D721Med (cell line): ENCODE measurements around the gene PFN1.

Experiments used
- DNase-seq: peaks from one replicate; pipeline ENCODE4 v3.0.0; 2011; ENCODE audit warnings: low spot score; ENCODE audit not compliant: insufficient read length
- FAIRE-seq: peaks from 2 replicates; lab custom pipeline; 2011; peaks lifted over from hg19 to GRCh38; lab: Jason Lieb, UNC
- CTCF ChIP-seq: IDR thresholded peaks from 2 replicates; pipeline ENCODE4 v1.5.1; 2012; ENCODE audit warnings: mild to moderate bottlenecking, control low read depth; ENCODE audit not compliant: insufficient read depth; ENCODE audit errors: missing control alignments

PFN1 gene

DNA sequence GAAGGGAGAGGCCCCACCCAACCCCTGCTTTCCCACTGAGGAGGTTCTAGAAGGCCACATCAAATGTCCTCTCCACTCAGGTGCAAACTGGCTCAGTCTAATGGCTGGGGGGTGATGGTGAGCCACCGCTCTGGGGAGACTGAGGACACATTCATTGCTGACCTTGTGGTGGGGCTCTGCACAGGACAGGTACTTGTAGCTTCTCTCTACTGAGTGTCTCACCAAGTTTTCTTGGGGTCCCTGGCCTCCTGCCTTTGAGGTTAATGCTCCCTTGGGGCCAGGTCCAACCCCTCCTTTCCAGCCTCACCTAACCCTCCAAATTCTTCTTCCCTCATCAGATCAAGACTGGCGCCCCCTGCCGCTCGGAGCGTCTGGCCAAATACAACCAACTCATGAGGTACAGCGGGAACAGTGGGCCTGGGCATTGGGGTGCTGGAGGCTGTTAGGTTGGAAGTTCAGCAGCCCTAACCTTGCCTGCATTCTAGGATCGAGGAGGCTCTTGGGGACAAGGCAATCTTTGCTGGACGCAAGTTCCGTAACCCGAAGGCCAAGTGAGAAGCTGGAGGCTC, 8.2 kb upstream of the PFN1 start:
- FAIRE-seq (no peak), DNase-seq (no peak)
- TF ChIP-seq CTCF = no peak

DNA sequence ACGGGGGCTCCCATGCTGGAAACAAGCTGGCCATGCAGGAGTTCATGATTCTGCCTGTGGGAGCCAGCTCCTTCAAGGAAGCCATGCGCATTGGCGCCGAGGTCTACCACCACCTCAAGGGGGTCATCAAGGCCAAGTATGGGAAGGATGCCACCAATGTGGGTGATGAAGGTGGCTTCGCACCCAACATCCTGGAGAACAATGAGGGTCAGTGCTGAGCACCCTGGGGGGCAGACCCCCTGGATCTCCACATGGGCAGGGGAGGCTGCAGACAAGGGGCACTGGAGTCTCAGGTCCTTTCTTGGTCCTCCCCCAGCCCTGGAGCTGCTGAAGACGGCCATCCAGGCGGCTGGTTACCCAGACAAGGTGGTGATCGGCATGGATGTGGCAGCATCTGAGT, 6.8 kb upstream of the PFN1 start:
- no peak for DNase-seq
- no peak for TF ChIP-seq CTCF
- FAIRE-seq = no peak

GRCh38 chr17:4953451-4953961, 5.2 kb upstream of the PFN1 start:
- no peak for TF ChIP-seq CTCF
- DNase-seq (no peak), FAIRE-seq (no peak)

GRCh38 chr17:4951486-4951885, 3.2 kb upstream of the PFN1 start:
- no peak for FAIRE-seq
- no peak for DNase-seq

DNA sequence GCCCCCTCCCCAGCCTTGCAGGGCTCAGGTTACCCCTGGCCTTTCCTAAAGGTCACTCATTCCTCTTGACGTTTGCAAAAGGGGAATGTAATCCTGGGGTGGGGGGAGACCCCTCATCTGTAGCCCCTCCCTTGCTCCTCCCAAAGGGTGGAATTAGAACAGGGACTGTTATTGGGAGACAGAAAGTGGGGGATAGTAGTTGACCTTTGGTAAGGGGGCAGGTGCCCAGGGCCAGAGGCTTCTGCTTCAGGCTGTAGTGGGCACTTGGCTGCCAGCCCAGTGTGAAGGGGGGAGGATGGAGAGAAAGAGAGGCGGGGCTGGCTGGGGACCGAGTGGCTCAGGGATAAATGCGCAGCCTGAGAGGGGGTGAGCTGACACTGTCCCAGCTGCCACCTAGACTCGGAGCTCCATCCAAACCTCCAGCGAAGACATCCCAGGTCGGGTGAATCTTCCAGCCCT, 2.4 kb upstream of the PFN1 start, which contains the start of gene ENO3:
TSS of gene ENO3 (plus strand) at position 374 of the 459 bp plus-strand sequence. CDS start 711 bp downstream, outside the sequence.
- TF ChIP-seq CTCF = no peak
- FAIRE-seq = no peak
- peak; percentile 67 for DNase-seq

More at GRCh38 chr17:4951486-4951885, 3.2 kb upstream of the PFN1 start:
- no peak for TF ChIP-seq CTCF

DNA sequence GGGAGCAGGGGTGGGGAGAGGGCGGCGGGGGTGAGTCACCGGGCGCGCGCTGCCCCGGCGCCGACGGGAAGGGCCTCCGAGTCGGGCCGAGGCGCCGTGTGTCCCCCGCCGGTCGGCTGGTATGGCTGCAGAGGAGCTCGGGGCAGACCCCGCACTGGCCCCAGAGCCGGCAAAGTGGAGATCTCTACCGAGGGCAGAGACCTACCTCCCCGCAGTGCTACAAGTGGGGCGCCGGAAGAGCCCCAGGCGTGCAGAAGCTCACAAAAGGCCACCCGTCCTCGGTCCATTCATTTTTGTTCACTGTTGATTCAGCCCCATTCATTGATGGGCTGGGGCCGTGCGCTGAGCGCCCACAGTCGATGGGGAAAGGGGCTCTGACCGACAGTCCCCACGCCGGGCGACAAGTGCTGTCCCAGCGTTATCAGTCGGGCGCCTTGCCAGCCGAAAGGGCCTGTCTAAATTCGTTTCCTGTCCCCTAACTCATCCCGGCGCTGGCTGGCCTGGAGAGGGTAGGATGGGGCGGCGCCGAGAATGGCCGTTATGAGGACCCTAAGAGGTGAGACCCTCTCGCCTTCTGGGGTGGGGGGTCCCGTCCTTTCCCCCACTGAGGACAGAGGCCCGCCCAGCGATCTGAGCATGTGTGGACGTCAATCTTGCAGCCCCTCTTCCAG, 1.9 kb upstream of the PFN1 start:
- no peak for FAIRE-seq
- no peak for TF ChIP-seq CTCF
- no peak for DNase-seq
